Measurements from ENCODE around the gene SLC22A5.

- TF ChIP-seq, protein P1, sequence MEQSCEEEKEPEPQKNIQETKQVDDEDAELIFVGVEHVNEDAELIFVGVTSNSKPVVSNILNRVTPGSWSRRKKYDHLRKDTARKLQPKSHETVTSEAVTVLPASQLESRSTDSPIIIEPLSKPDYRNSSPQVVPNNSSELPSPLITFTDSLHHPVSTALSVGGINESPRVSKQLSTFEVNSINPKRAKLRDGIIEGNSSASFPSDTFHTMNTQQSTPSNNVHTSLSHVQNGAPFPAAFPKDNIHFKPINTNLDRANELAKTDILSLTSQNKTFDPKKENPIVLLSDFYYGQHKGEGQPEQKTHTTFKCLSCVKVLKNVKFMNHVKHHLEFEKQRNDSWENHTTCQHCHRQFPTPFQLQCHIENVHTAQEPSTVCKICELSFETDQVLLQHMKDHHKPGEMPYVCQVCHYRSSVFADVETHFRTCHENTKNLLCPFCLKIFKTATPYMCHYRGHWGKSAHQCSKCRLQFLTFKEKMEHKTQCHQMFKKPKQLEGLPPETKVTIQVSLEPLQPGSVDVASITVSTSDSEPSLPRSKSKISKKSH (CRISPR knock-in tag; IDR thresholded peaks at IDR 0.05): no peak
- TF ChIP-seq POLR2AphosphoS5 (IDR thresholded peaks at IDR 0.05; ENCODE audit: control insufficient read depth, insufficient read depth, low read depth, low read length): no peak
These were observed 14.5 kb downstream of the SLC22A5 start for GRCh38 chr5:132383984-132384383.
